DOHH2 (cell line): ENCODE data around the gene GPRC5B.

ENCODE experiments used
- CTCF ChIP-seq: fragments of 200-600 bp; sonication (generic); IDR thresholded peaks from one replicate; pipeline ENCODE4 v1.5.1; 2014; ENCODE audit warnings: antibody characterized with exemption, mild to moderate bottlenecking, low read depth, low read length; ENCODE audit not compliant: poor library complexity, severe bottlenecking
- EZH2phosphoT487 ChIP-seq: fragments of 200-600 bp; sonication (generic); IDR thresholded peaks from 2 replicates; pipeline ENCODE4 v1.6.1; 2017; ENCODE audit warnings: borderline replicate concordance, mild to moderate bottlenecking, antibody characterized with exemption, low read length, moderate library complexity, mixed read lengths

GRCh38 chr16:19829844-19830692, 54.6 kb downstream of the GPRC5B start:
- TF ChIP-seq CTCF (no peak), EZH2phosphoT487 (no peak)
